ENCODE measurements around the gene DTYMK. TPM values are rescaled to one million over a fixed set of nuclear protein-coding genes. Genes with fewer than 3 reads are reported as not detected.

DTYMK gene
- total and polyA plus RNA-seq, 2 of the 8 experiments (the other 6 are each of a cell fraction or from before 2014, with no cell fraction given), result 58.3 to 69.9 TPM

GRCh38 chr2:241656190-241656741, 30.3 kb downstream of the DTYMK start:
- Histone ChIP-seq H3K79me1 (ENCODE audit: low read depth, low read length) (no peaks in the 10 kb centered on the region; the same call in 1 of the 2 replicates), H2AFZ (ENCODE audit: low read length) (no peak overlapping the region), H3K4me1 (replicated peaks in 1 of 4; ENCODE audit: control insufficient read depth in 3 of 4, insufficient read depth in 4 of 4, low read length in 3 of 4) (no peaks in the 10 kb centered on the region), H3K14ac (ENCODE audit: insufficient read length) (no peak overlapping the region), H4K91ac (replicated peaks; ENCODE audit: insufficient read length, low read length) (no peak overlapping the region), H2BK15ac (ENCODE audit: low read length) (no peak overlapping the region), H4K20me1 (replicated peaks in 1 of 2; ENCODE audit: control insufficient read depth in 1 of 2, insufficient read depth in 2 of 2, low read length in 2 of 2) (peaks cover 20 to 27% of the 10 kb centered on the region in 2 experiments), H4K5ac (ENCODE audit: insufficient read length, low read depth, low read length) (no peak overlapping the region), H3K4me2 (ENCODE audit: insufficient read depth in 1 of 2, low read depth in 2 of 2, low read length in 2 of 2) (no peak overlapping the region), H3K79me2 (ENCODE audit: control insufficient read depth in 1 of 2, insufficient read depth in 2 of 2, low read length in 2 of 2) (peaks cover 0 to 7% of the 10 kb centered on the region in 2 experiments; a peak in 2 of 4 replicates), H2BK120ac (replicated peaks; ENCODE audit: low read depth, low read length) (no peak overlapping the region), H4K8ac (ENCODE audit: extremely low read depth, insufficient read depth, low read length) (no peak overlapping the region), H3K27ac (ENCODE audit: low read depth, low read length) (no peak overlapping the region), H2BK20ac (ENCODE audit: low read length) (no peak overlapping the region), H3K27me3 (replicated peaks in 1 of 4; ENCODE audit: control insufficient read depth in 3 of 4, extremely low read depth in 1 of 4, insufficient read depth in 3 of 4, low read length in 3 of 4) (no peaks in the 10 kb centered on the region), H3K18ac (ENCODE audit: extremely low read depth, low read length) (no peak overlapping the region), H3K23me2 (ENCODE audit: low read depth, low read length) (no peaks in the 10 kb centered on the region), H3K56ac (replicated peaks; ENCODE audit: insufficient read length, low read depth, low read length) (no peak overlapping the region), H3K9me3 (ENCODE audit: insufficient read depth in 2 of 2, low read depth in 1 of 2, low read length in 1 of 2) (no peaks in the 10 kb centered on the region), H3K4ac (replicated peaks; ENCODE audit: insufficient read length, low read depth, low read length) (no peak overlapping the region), H3K9ac (replicated peaks in 1 of 4; ENCODE audit: extremely low read depth in 1 of 4, low read depth in 3 of 4, low read length in 3 of 4) (no peak overlapping the region), H2AK5ac (ENCODE audit: low read depth, low read length) (no peak overlapping the region), H2BK12ac (ENCODE audit: low read depth, low read length) (no peak overlapping the region), H3K23ac (ENCODE audit: insufficient read length) (no peak overlapping the region), H2BK5ac (ENCODE audit: low read depth, low read length) (no peak overlapping the region), H3K36me3 (ENCODE audit: control insufficient read depth in 2 of 4, insufficient read depth in 4 of 4, low read length in 3 of 4) (peaks cover 8 to 57% (median 34%) of the 10 kb centered on the region in 4 experiments), H3K4me3 (ENCODE audit: extremely low read depth in 1 of 4, insufficient read depth in 2 of 4, low read depth in 3 of 4, low read length in 4 of 4) (no peak overlapping the region)
- POLR2A ChIA-PET (ENCODE audit: partially characterized antibody), result interaction anchor here (1.0 kb wide), 1 partner anchor 8 kb away, joined by 3 read pairs; no protein-coding TSS in a partner anchor
- DNase-seq (ENCODE audit: low read depth in 1 of 2, low spot score in 2 of 2) (no peak), FAIRE-seq (no peak)
- CTCF ChIA-PET (ENCODE audit: partially characterized antibody), result interaction anchor here (2.0 kb wide), 1 partner anchor 20 kb away, joined by 5 read pairs; no protein-coding TSS in a partner anchor
- WGBS, 2 experiments (ENCODE audit: extremely low coverage in 1 of 2, insufficient coverage in 1 of 2, insufficient read length in 1 of 2, insufficient replicate concordance in 2 of 2, low coverage in 1 of 2, low lambda C conversion rate in 2 of 2, missing lambda C conversion rate in 1 of 2), result 89% methylated on average over 12 of the region's 13 CpGs; no CpG with 5 or more reads in 1 of the 2 experiments
- TF ChIP-seq SP2 (IDR thresholded peaks at IDR 0.05; ENCODE audit: low read length) (no peak), BRCA1 (IDR thresholded peaks at IDR 0.05; ENCODE audit: low read depth, low read length) (no peak)
